ENCODE measurements around the gene PLXNA4. TPM values are rescaled to one million over a fixed set of nuclear protein-coding genes. Genes with fewer than 3 reads are reported as not detected.
"Not testable (repeated sequence)": the region's sequence is repeated elsewhere in the genome, so short reads cannot be mapped to it uniquely, and the experiment has no call there.

The PLXNA4 gene
- total RNA-seq, 1 donor from 2014 or later, result 3.3 TPM

- Histone ChIP-seq H3K9ac (ENCODE audit: low read length) (no peak overlapping the region), H3K4me3 (ENCODE audit: insufficient read depth, low read depth, low read length) (no peak overlapping the region), H3K9me3 (ENCODE audit: insufficient read depth, low read depth, low read length) (no peaks in the 10 kb centered on the region), H3K27ac (ENCODE audit: low read depth, low read length) (no peak overlapping the region), H2AFZ (ENCODE audit: low read depth, low read length) (no peak overlapping the region), H4K20me1 (ENCODE audit: insufficient read depth, low read length) (no peaks in the 10 kb centered on the region), H3K4me2 (ENCODE audit: low read length) (no peak overlapping the region), H3K36me3 (ENCODE audit: insufficient read depth, low read length) (no peaks in the 10 kb centered on the region), H3K27me3 (ENCODE audit: insufficient read depth, low read length) (no peaks in the 10 kb centered on the region), H3K4me1 (ENCODE audit: insufficient read depth, low read length) (no peaks in the 10 kb centered on the region), H3K79me2 (ENCODE audit: insufficient read depth, low read length) (no peaks in the 10 kb centered on the region)
- H3K36me3 Mint-ChIP-seq (ENCODE audit: low read depth, unreplicated experiment), result no peaks in the 10 kb centered on the region
- peaks cover 40% of the 10 kb centered on the region for H3K27me3 Mint-ChIP-seq (ENCODE audit: low read depth, unreplicated experiment)
- no peak overlapping the region for H3K27ac Mint-ChIP-seq (ENCODE audit: unreplicated experiment)
- no peak for TF ChIP-seq CTCF (IDR thresholded peaks at IDR 0.05; ENCODE audit: insufficient read depth, low read depth, low read length)
- TF ChIP-seq EZH2 (IDR thresholded peaks at IDR 0.05; ENCODE audit: insufficient read depth, low read length), result no peak
- H3K4me3 Mint-ChIP-seq (ENCODE audit: unreplicated experiment), result no peak overlapping the region
- H3K4me1 Mint-ChIP-seq (ENCODE audit: low read depth, unreplicated experiment), result peaks cover 5% of the 10 kb centered on the region
- FAIRE-seq (no peak), DNase-seq (ENCODE audit: low read depth) (no peak)
- no peaks in the 10 kb centered on the region for H3K9me3 Mint-ChIP-seq (ENCODE audit: unreplicated experiment)
Observed at GRCh38 chr7:132169730-132170129, 406.5 kb downstream of the PLXNA4 start.

GRCh38 chr7:132168239-132168638 lies 408.0 kb downstream of the PLXNA4 start:
- H3K4me3 Mint-ChIP-seq (ENCODE audit: unreplicated experiment), result no peak overlapping the region
- H3K27me3 Mint-ChIP-seq (ENCODE audit: low read depth, unreplicated experiment), result peaks cover 38% of the 10 kb centered on the region
- Histone ChIP-seq H2AFZ (ENCODE audit: low read depth, low read length) (no peak overlapping the region), H3K9ac (ENCODE audit: low read length) (no peak overlapping the region), H3K4me1 (ENCODE audit: insufficient read depth, low read length) (no peaks in the 10 kb centered on the region), H3K9me3 (ENCODE audit: insufficient read depth, low read depth, low read length) (no peaks in the 10 kb centered on the region), H4K20me1 (ENCODE audit: insufficient read depth, low read length) (no peaks in the 10 kb centered on the region), H3K79me2 (ENCODE audit: insufficient read depth, low read length) (no peaks in the 10 kb centered on the region), H3K4me3 (ENCODE audit: insufficient read depth, low read depth, low read length) (no peak overlapping the region), H3K4me2 (ENCODE audit: low read length) (no peak overlapping the region), H3K27me3 (ENCODE audit: insufficient read depth, low read length) (no peaks in the 10 kb centered on the region), H3K27ac (ENCODE audit: low read depth, low read length) (no peak overlapping the region), H3K36me3 (ENCODE audit: insufficient read depth, low read length) (no peaks in the 10 kb centered on the region)
- no peaks in the 10 kb centered on the region for H3K9me3 Mint-ChIP-seq (ENCODE audit: unreplicated experiment)
- H3K36me3 Mint-ChIP-seq (ENCODE audit: low read depth, unreplicated experiment), result no peaks in the 10 kb centered on the region
- no peak for DNase-seq (ENCODE audit: low read depth)
- H3K27ac Mint-ChIP-seq (ENCODE audit: unreplicated experiment), result no peak overlapping the region
- peaks cover 5% of the 10 kb centered on the region for H3K4me1 Mint-ChIP-seq (ENCODE audit: low read depth, unreplicated experiment)
- TF ChIP-seq CTCF (IDR thresholded peaks at IDR 0.05; ENCODE audit: insufficient read depth, low read depth, low read length), result no peak
- no peak for TF ChIP-seq EZH2 (IDR thresholded peaks at IDR 0.05; ENCODE audit: insufficient read depth, low read length)
- no peak for FAIRE-seq

GRCh38 chr7:132165695-132166094 lies 410.6 kb downstream of the PLXNA4 start:
- H3K4me2 ChIP-seq (ENCODE audit: low read length); H2AFZ ChIP-seq (ENCODE audit: low read depth, low read length); H3K4me3 Mint-ChIP-seq (ENCODE audit: unreplicated experiment); H3K36me3 Mint-ChIP-seq (ENCODE audit: low read depth, unreplicated experiment); H3K9ac ChIP-seq (ENCODE audit: low read length); H3K27me3 ChIP-seq (ENCODE audit: insufficient read depth, low read length); H3K27ac ChIP-seq (ENCODE audit: low read depth, low read length); H4K20me1 ChIP-seq (ENCODE audit: insufficient read depth, low read length); H3K27ac Mint-ChIP-seq (ENCODE audit: unreplicated experiment); DNase-seq (ENCODE audit: low read depth); H3K4me1 ChIP-seq (ENCODE audit: insufficient read depth, low read length); H3K4me3 ChIP-seq (ENCODE audit: insufficient read depth, low read depth, low read length); H3K9me3 ChIP-seq (ENCODE audit: insufficient read depth, low read depth, low read length); FAIRE-seq; H3K36me3 ChIP-seq (ENCODE audit: insufficient read depth, low read length); H3K9me3 Mint-ChIP-seq (ENCODE audit: unreplicated experiment); H3K79me2 ChIP-seq (ENCODE audit: insufficient read depth, low read length): not testable (repeated sequence)
- peaks cover 18% of the 10 kb centered on the region for H3K4me1 Mint-ChIP-seq (ENCODE audit: low read depth, unreplicated experiment)
- H3K27me3 Mint-ChIP-seq (ENCODE audit: low read depth, unreplicated experiment), result peaks cover 38% of the 10 kb centered on the region

Data from astrocyte (in vitro differentiated cells and primary cell).